NOMO-1 treated with dmso at 0.1 percent for 144 hours (cell line): ENCODE measurements around the gene ROBO2.

Experiments
- DNase-seq: peaks from one replicate; lab custom pipeline; 2025; ENCODE audit not compliant: unreplicated experiment; lab: John Stamatoyannopoulos, UW

The ROBO2 gene

GRCh38 chr3:77325702-77326101, 285.8 kb downstream of the ROBO2 start:
- DNase-seq, result no peak

- DNase-seq, result no peak
These were observed 286.7 kb downstream of the ROBO2 start for GRCh38 chr3:77326586-77326985.

GRCh38 chr3:77328690-77329089, 288.8 kb downstream of the ROBO2 start:
- DNase-seq, result no peak

- no peak for DNase-seq
These were observed 289.2 kb downstream of the ROBO2 start for GRCh38 chr3:77329116-77329515.

GRCh38 chr3:77338195-77338594, 298.3 kb downstream of the ROBO2 start:
- no peak for DNase-seq

GRCh38 chr3:77342027-77342426, 302.1 kb downstream of the ROBO2 start:
- DNase-seq, result no peak

- no peak for DNase-seq
These were observed 302.8 kb downstream of the ROBO2 start for GRCh38 chr3:77342688-77343087.

GRCh38 chr3:77345009-77345408, 305.1 kb downstream of the ROBO2 start:
- no peak for DNase-seq

- DNase-seq, result no peak
These were observed 308.5 kb downstream of the ROBO2 start for GRCh38 chr3:77348244-77348855.

- no peak for DNase-seq
These were observed 315.1 kb downstream of the ROBO2 start for GRCh38 chr3:77354958-77355357.

- no peak for DNase-seq
These were observed 323.0 kb downstream of the ROBO2 start for GRCh38 chr3:77362936-77363335.

- no peak for DNase-seq
These were observed 325.3 kb downstream of the ROBO2 start for GRCh38 chr3:77365152-77365551.

- DNase-seq, result no peak
These were observed 330.5 kb downstream of the ROBO2 start for GRCh38 chr3:77370413-77370812.

- no peak for DNase-seq
These were observed 332.1 kb downstream of the ROBO2 start for GRCh38 chr3:77372018-77372417.

- no peak for DNase-seq
These were observed 332.9 kb downstream of the ROBO2 start for GRCh38 chr3:77372634-77373346.

GRCh38 chr3:77373619-77374018, 333.7 kb downstream of the ROBO2 start:
- DNase-seq, result no peak

- DNase-seq, result no peak
These were observed 336.6 kb downstream of the ROBO2 start for GRCh38 chr3:77376511-77376910.

GRCh38 chr3:77377717-77378116, 337.8 kb downstream of the ROBO2 start:
- DNase-seq, result no peak

GRCh38 chr3:77380136-77380535, 340.2 kb downstream of the ROBO2 start:
- DNase-seq, result no peak

- DNase-seq, result no peak
These were observed 341.5 kb downstream of the ROBO2 start for GRCh38 chr3:77381431-77381830.

GRCh38 chr3:77392181-77392580, 352.3 kb downstream of the ROBO2 start:
- no peak for DNase-seq

- no peak for DNase-seq
These were observed 354.1 kb downstream of the ROBO2 start for GRCh38 chr3:77394046-77394445.

GRCh38 chr3:77404871-77405270, 365.0 kb downstream of the ROBO2 start:
- DNase-seq, result no peak
